ENCODE measurements around the gene IL12B. TPM values are rescaled to one million over a fixed set of nuclear protein-coding genes. Genes with fewer than 3 reads are reported as not detected.

Gene IL12B
- total RNA-seq, 1 experiment from 2014 or later, result not detected

DNA sequence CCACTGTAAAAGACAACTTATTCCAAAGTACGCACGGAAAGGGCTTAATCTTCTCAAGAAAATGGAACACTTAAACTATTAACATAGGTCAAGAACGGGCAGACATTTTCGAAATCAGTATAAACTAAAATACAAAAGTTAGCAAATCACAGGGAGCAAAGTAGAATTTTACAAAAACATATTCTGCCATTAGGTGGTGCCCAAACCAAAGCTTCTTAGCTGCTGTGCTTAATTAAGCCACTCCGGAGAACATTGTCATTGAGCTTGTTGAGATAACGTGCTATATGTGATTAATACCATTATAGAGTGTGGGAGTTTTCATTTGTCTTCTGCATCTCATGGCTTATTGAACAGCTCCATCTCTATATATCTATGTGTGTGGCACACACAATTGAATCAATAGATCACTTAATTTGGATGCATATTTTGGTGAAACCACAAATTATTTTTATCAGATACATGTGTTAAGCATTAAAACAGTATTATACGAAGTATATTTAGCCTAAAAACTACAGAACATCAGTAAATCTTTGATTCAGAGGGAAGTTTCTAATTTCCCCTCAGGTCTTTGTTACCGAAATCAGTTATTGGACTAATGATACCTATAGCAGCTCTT lies 43.8 kb downstream of the IL12B start:
- peak in 1 of 2 experiments; percentile 12 for DNase-seq
- Histone ChIP-seq H3K27me3 (replicated peaks; ENCODE audit: control insufficient read depth, insufficient read depth, low read length) (no peaks in the 10 kb centered on the region), H3K4me3 (ENCODE audit: low read depth, low read length) (no peak overlapping the region), H3K9me3 (0 out of 2 replicates have a peak, but pooled peaks cover 4% of the 10 kb centered on the region), H3K36me3 (ENCODE audit: control insufficient read depth, insufficient read depth, low read length) (no peaks in the 10 kb centered on the region), H3K4me1 (peaks cover 7% of the 10 kb centered on the region; the same call in 1 of the 2 replicates)
- Mint-ChIP-seq H3K36me3 (ENCODE audit: insufficient read depth, unreplicated experiment) (peaks cover 10% of the 10 kb centered on the region), H3K27ac (ENCODE audit: unreplicated experiment) (no peak overlapping the region), H3K27me3 (ENCODE audit: insufficient read depth, unreplicated experiment) (no peaks in the 10 kb centered on the region), H3K4me1 (ENCODE audit: low read depth, unreplicated experiment) (no peaks in the 10 kb centered on the region), H3K4me3 (ENCODE audit: unreplicated experiment) (no peak overlapping the region), H3K9me3 (ENCODE audit: unreplicated experiment) (no peaks in the 10 kb centered on the region)
- BruUV-seq (replicated peaks), result no TSS peak
- ChIA-PET POLR2A (interaction anchor here (0.6 kb wide), 1 partner anchor 1145 kb away, joined by 7 read pairs; no protein-coding TSS in a partner anchor), CTCF (interaction anchor here (0.6 to 1.0 kb wide), 5 partner anchors 24 to 701 kb away, joined by 3 to 20 read pairs (median 4); no protein-coding TSS in a partner anchor)
- TF ChIP-seq, protein P1, sequence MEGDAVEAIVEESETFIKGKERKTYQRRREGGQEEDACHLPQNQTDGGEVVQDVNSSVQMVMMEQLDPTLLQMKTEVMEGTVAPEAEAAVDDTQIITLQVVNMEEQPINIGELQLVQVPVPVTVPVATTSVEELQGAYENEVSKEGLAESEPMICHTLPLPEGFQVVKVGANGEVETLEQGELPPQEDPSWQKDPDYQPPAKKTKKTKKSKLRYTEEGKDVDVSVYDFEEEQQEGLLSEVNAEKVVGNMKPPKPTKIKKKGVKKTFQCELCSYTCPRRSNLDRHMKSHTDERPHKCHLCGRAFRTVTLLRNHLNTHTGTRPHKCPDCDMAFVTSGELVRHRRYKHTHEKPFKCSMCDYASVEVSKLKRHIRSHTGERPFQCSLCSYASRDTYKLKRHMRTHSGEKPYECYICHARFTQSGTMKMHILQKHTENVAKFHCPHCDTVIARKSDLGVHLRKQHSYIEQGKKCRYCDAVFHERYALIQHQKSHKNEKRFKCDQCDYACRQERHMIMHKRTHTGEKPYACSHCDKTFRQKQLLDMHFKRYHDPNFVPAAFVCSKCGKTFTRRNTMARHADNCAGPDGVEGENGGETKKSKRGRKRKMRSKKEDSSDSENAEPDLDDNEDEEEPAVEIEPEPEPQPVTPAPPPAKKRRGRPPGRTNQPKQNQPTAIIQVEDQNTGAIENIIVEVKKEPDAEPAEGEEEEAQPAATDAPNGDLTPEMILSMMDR (IDR thresholded peaks at IDR 0.05; ENCODE audit: insufficient read depth in 1 of 2, low read depth in 1 of 2, low read length in 1 of 2, severe bottlenecking in 1 of 2, unreplicated experiment in 1 of 2), result peak; percentile 26 to 40
- intact Hi-C loops (cut with micrococcal nuclease; ENCODE audit: unreplicated experiment), result loop anchor here (1.0 to 5.0 kb wide), 3 partner anchors 30 to 701 kb away; no protein-coding TSS in a partner anchor

GRCh38 chr5:159274676-159275075 lies 55.6 kb downstream of the IL12B start:
- no peak overlapping the region for H3K27ac Mint-ChIP-seq (ENCODE audit: unreplicated experiment)
- no peaks in the 10 kb centered on the region; the same call in 1 of the 2 replicates for H3K36me3 ChIP-seq (ENCODE audit: control insufficient read depth, insufficient read depth, low read length)
- intact Hi-C loops (cut with micrococcal nuclease; ENCODE audit: unreplicated experiment), result no loop called here
- H3K4me1 Mint-ChIP-seq (ENCODE audit: low read depth, unreplicated experiment), result no peaks in the 10 kb centered on the region
- H3K9me3 Mint-ChIP-seq (ENCODE audit: unreplicated experiment), result no peaks in the 10 kb centered on the region
- DNase-seq, result no peak
- H3K4me3 Mint-ChIP-seq (ENCODE audit: unreplicated experiment), result no peak overlapping the region
- H3K4me1 ChIP-seq, result no peaks in the 10 kb centered on the region
- H3K27me3 ChIP-seq (replicated peaks; ENCODE audit: control insufficient read depth, insufficient read depth, low read length), result no peaks in the 10 kb centered on the region
- H3K9me3 ChIP-seq, result no peaks in the 10 kb centered on the region
- no TSS peak for BruUV-seq (replicated peaks)
- H3K4me3 ChIP-seq (ENCODE audit: low read depth, low read length), result no peak overlapping the region
- TF ChIP-seq, protein P1 (IDR thresholded peaks at IDR 0.05; ENCODE audit: insufficient read depth in 1 of 2, low read depth in 1 of 2, low read length in 1 of 2, severe bottlenecking in 1 of 2, unreplicated experiment in 1 of 2), result no peak
- CTCF ChIA-PET, result no interaction called here
- POLR2A ChIA-PET, result no interaction called here
- peaks cover 39% of the 10 kb centered on the region for H3K36me3 Mint-ChIP-seq (ENCODE audit: insufficient read depth, unreplicated experiment)
- H3K27me3 Mint-ChIP-seq (ENCODE audit: insufficient read depth, unreplicated experiment), result no peaks in the 10 kb centered on the region

GRCh38 chr5:159273923-159274322 lies 56.4 kb downstream of the IL12B start:
- no peaks in the 10 kb centered on the region for H3K27me3 ChIP-seq (replicated peaks; ENCODE audit: control insufficient read depth, insufficient read depth, low read length)
- no peaks in the 10 kb centered on the region for H3K9me3 Mint-ChIP-seq (ENCODE audit: unreplicated experiment)
- no peak overlapping the region for H3K4me3 ChIP-seq (ENCODE audit: low read depth, low read length)
- H3K27me3 Mint-ChIP-seq (ENCODE audit: insufficient read depth, unreplicated experiment), result no peaks in the 10 kb centered on the region
- H3K4me1 Mint-ChIP-seq (ENCODE audit: low read depth, unreplicated experiment), result no peaks in the 10 kb centered on the region
- no peaks in the 10 kb centered on the region for H3K9me3 ChIP-seq
- H3K27ac Mint-ChIP-seq (ENCODE audit: unreplicated experiment), result no peak overlapping the region
- BruUV-seq (replicated peaks), result no TSS peak
- TF ChIP-seq, protein P1 (IDR thresholded peaks at IDR 0.05; ENCODE audit: insufficient read depth in 1 of 2, low read depth in 1 of 2, low read length in 1 of 2, severe bottlenecking in 1 of 2, unreplicated experiment in 1 of 2), result no peak
- H3K4me1 ChIP-seq, result no peaks in the 10 kb centered on the region
- ChIA-PET POLR2A (no interaction called here), CTCF (no interaction called here)
- no peaks in the 10 kb centered on the region; the same call in 1 of the 2 replicates for H3K36me3 ChIP-seq (ENCODE audit: control insufficient read depth, insufficient read depth, low read length)
- intact Hi-C loops (cut with micrococcal nuclease; ENCODE audit: unreplicated experiment), result no loop called here
- peaks cover 32% of the 10 kb centered on the region for H3K36me3 Mint-ChIP-seq (ENCODE audit: insufficient read depth, unreplicated experiment)
- no peak for DNase-seq
- no peak overlapping the region for H3K4me3 Mint-ChIP-seq (ENCODE audit: unreplicated experiment)

All from Caco-2 (cell line).